T-helper 9 cell (primary cell): Measurements from ENCODE around the gene MYOM1.
"Not testable (repeated sequence)": the region's sequence is repeated elsewhere in the genome, so short reads cannot be mapped to it uniquely, and the experiment has no call there.

Source experiments
- DNase-seq: peaks from one replicate; pipeline ENCODE4 v3.0.0-alpha.2; 2020

Gene MYOM1

GRCh38 chr18:3217948-3218647, 1.7 kb downstream of the MYOM1 start:
- no peak for DNase-seq

GRCh38 chr18:3216987-3217386, 2.8 kb downstream of the MYOM1 start:
- DNase-seq = no peak

- DNase-seq = no peak
Measured at GRCh38 chr18:3214855-3215637, 4.7 kb downstream of the MYOM1 start.

GRCh38 chr18:3213300-3214059, 6.3 kb downstream of the MYOM1 start:
- no peak for DNase-seq

GRCh38 chr18:3212657-3213056, 7.1 kb downstream of the MYOM1 start:
- no peak for DNase-seq

GRCh38 chr18:3211236-3211992, 8.4 kb downstream of the MYOM1 start:
- no peak for DNase-seq

GRCh38 chr18:3209859-3210569, 9.8 kb downstream of the MYOM1 start:
- DNase-seq = no peak

GRCh38 chr18:3207565-3207964, 12.2 kb downstream of the MYOM1 start:
- no peak for DNase-seq

GRCh38 chr18:3205239-3205638, 14.5 kb downstream of the MYOM1 start:
- no peak for DNase-seq

GRCh38 chr18:3199942-3200645, 19.7 kb downstream of the MYOM1 start:
- no peak for DNase-seq

- DNase-seq = not testable (repeated sequence)
Measured at GRCh38 chr18:3198260-3198860, 21.4 kb downstream of the MYOM1 start.

- DNase-seq = no peak
Measured at GRCh38 chr18:3194947-3195612, 24.7 kb downstream of the MYOM1 start.

GRCh38 chr18:3193331-3193730, 26.4 kb downstream of the MYOM1 start:
- DNase-seq = no peak

GRCh38 chr18:3192752-3193151, 27.0 kb downstream of the MYOM1 start:
- DNase-seq = no peak

- no peak for DNase-seq
Measured at GRCh38 chr18:3192286-3192685, 27.5 kb downstream of the MYOM1 start.

GRCh38 chr18:3190610-3191009, 29.2 kb downstream of the MYOM1 start:
- no peak for DNase-seq

GRCh38 chr18:3189884-3190283, 29.9 kb downstream of the MYOM1 start:
- DNase-seq = no peak

- no peak for DNase-seq
Measured at GRCh38 chr18:3186678-3187658, 32.8 kb downstream of the MYOM1 start.

GRCh38 chr18:3184275-3184963, 35.3 kb downstream of the MYOM1 start:
- DNase-seq = no peak
